HCT116 (cell line): ENCODE measurements around the gene ABCG1. TPM values are rescaled to one million over a fixed set of nuclear protein-coding genes. Genes with fewer than 3 reads are reported as not detected.

ENCODE experiments used
- ATAC-seq: fragments of 200-7000 bp; cut with Tn5 transposase; 2 replicates; pipeline ENCODE4 v1.9.1; 2020; ENCODE audit warnings: mild to moderate bottlenecking, moderate library complexity
- BruUV-seq: library from RNA; stranded (reverse); fragments of 400-500 nt; replicated peaks from 2 replicates; lab custom pipeline; 2021; lab: Mats Ljungman, UMichigan
- CTCF ChIA-PET: fragments of 300-600 bp; sonication (Branson Sonifier 250); formaldehyde crosslinking; loops from one replicate; lab custom pipeline; 2021; ENCODE audit warnings: antibody characterized with exemption; lab: Charles Lee
- POLR2A ChIA-PET: fragments of 300-600, 350-600 bp; sonication (Branson Sonifier 250); formaldehyde crosslinking; loops from one replicate; lab custom pipeline; 2021; ENCODE audit warnings: antibody characterized with exemption; lab: Charles Lee
- RAD21 ChIA-PET, 2 experiments: fragments of 300-600 bp; sonication (Branson Sonifier 250); formaldehyde crosslinking; loops; one replicate each; lab custom pipeline; 2023; ENCODE audit warnings: low total read pairs in 2 of 2; ENCODE audit not compliant: uncharacterized antibody in 2 of 2, unreplicated experiment in 2 of 2, low non-redundant PET in 1 of 2; lab: Charles Lee
- DNase-seq: peaks from one replicate; pipeline ENCODE4 v3.0.0-alpha.2; 2010; ENCODE audit warnings: low read depth, low spot score
- H2AFZ ChIP-seq: fragments of 200-600 bp; shearing (Covaris generic), sonication (generic); 2 replicates; pipeline ENCODE4 v1.6.1; 2017; ENCODE audit warnings: low read depth, mixed run types, mixed read lengths, antibody characterized with exemption, low read length; ENCODE audit not compliant: poor library complexity, severe bottlenecking
- H3K27ac ChIP-seq: 2 replicates; pipeline ENCODE4 v1.5.1; 2012; ENCODE audit warnings: low read depth, low read length
- H3K27me3 ChIP-seq: fragments of 200-600 bp; sonication (generic); 2 replicates; pipeline ENCODE4 v1.6.1; 2016; ENCODE audit warnings: mixed run types, low read length, mixed read lengths; ENCODE audit not compliant: insufficient read depth
- H3K36me3 ChIP-seq, 2 experiments: fragments of 200-500 bp in 1 of 2; fragments of 200-600 bp in 1 of 2; sonication (Bioruptor generic) in 1 of 2; sonication (generic) in 1 of 2; 2 replicates each; pipeline versions ENCODE4 v1.5.1 to v1.6.1; 2014 to 2016; ENCODE audit warnings: low read length in 2 of 2, inconsistent platforms in 1 of 2, mixed read lengths in 1 of 2, mixed run types in 1 of 2; ENCODE audit not compliant: insufficient read depth in 2 of 2, control insufficient read depth in 1 of 2
- H3K4me1 ChIP-seq, 2 experiments: fragments of 200-600 bp in 1 of 2; sonication (generic) in 1 of 2; 2 replicates each; pipeline versions ENCODE4 v1.5.1 to v1.6.1; 2012 to 2017; ENCODE audit warnings: low read length in 2 of 2, inconsistent platforms in 1 of 2, mild to moderate bottlenecking in 1 of 2, mixed read lengths in 1 of 2, mixed run types in 1 of 2, moderate library complexity in 1 of 2; ENCODE audit not compliant: insufficient read depth in 2 of 2, control insufficient read depth in 1 of 2
- H3K4me2 ChIP-seq: fragments of 200-600 bp; sonication (generic); 2 replicates; pipeline ENCODE4 v1.6.1; 2017; ENCODE audit warnings: mixed run types, low read length, mixed read lengths
- H3K4me3 ChIP-seq, 2 experiments: fragments of 200-600 bp in 1 of 2; sonication (generic) in 1 of 2; replicated peaks in 1 of 2; 2 replicates each; pipeline ENCODE4 v1.5.1; 2011 to 2016; ENCODE audit warnings: low read length in 2 of 2, control low read depth in 1 of 2, low read depth in 1 of 2, mild to moderate bottlenecking in 1 of 2, mixed read lengths in 1 of 2, mixed run types in 1 of 2
- H3K79me2 ChIP-seq: fragments of 200-600 bp; sonication (generic); 2 replicates; pipeline ENCODE4 v1.6.1; 2017; ENCODE audit warnings: mild to moderate bottlenecking, mixed run types, low read length, moderate library complexity, mixed read lengths; ENCODE audit not compliant: insufficient read depth
- H3K9ac ChIP-seq: fragments of 200-600 bp; sonication (generic); 2 replicates; pipeline ENCODE4 v1.6.1; 2016; ENCODE audit warnings: low read length, mixed read lengths
- H3K9me2 ChIP-seq: fragments of 200-600 bp; sonication (generic), shearing (Covaris generic); 2 replicates; pipeline ENCODE4 v1.6.1; 2017; ENCODE audit warnings: mixed run types, mild to moderate bottlenecking, moderate library complexity; ENCODE audit not compliant: insufficient read depth
- H3K9me3 ChIP-seq, 2 experiments: fragments of 200-500 bp in 1 of 2; fragments of 200-600 bp in 1 of 2; sonication (Bioruptor generic) in 1 of 2; sonication (generic) in 1 of 2; 2 replicates each; pipeline ENCODE4 v1.6.1; 2014 to 2017; ENCODE audit warnings: low read length in 2 of 2, mixed read lengths in 2 of 2, inconsistent platforms in 1 of 2, low read depth in 1 of 2, mild to moderate bottlenecking in 1 of 2, mixed run types in 1 of 2, moderate library complexity in 1 of 2; ENCODE audit not compliant: control insufficient read depth in 1 of 2, insufficient read depth in 1 of 2
- H4K20me1 ChIP-seq: fragments of 200-600 bp; sonication (generic), shearing (Covaris generic); 2 replicates; pipeline ENCODE4 v1.6.1; 2017; ENCODE audit warnings: mixed run types, mild to moderate bottlenecking, moderate library complexity; ENCODE audit not compliant: insufficient read depth
- CEBPB ChIP-seq: IDR thresholded peaks from 2 replicates; pipeline ENCODE4 v1.6.1; 2012; ENCODE audit warnings: low read depth
- EGR1 ChIP-seq: IDR thresholded peaks from 2 replicates; pipeline ENCODE4 v1.6.1; 2012; ENCODE audit warnings: low read depth
- EZH2 ChIP-seq: fragments of 200-600 bp; sonication (generic); IDR thresholded peaks from 2 replicates; pipeline ENCODE4 v1.6.1; 2017; ENCODE audit warnings: antibody characterized with exemption, mixed run types
- EZH2phosphoT487 ChIP-seq: fragments of 200-600 bp; IDR thresholded peaks from 2 replicates; pipeline ENCODE4 v1.6.1; 2018; ENCODE audit warnings: antibody characterized with exemption, borderline replicate concordance
- FOSL1 ChIP-seq: IDR thresholded peaks from 2 replicates; pipeline ENCODE4 v1.6.1; 2012; ENCODE audit warnings: low read depth
- POLR2A ChIP-seq: IDR thresholded peaks from 2 replicates; pipeline ENCODE4 v1.7.0; 2011; ENCODE audit warnings: borderline replicate concordance; ENCODE audit not compliant: insufficient read depth, insufficient read length; ENCODE audit errors: extremely low read depth
- POLR2AphosphoS5 ChIP-seq: IDR thresholded peaks from 2 replicates; pipeline ENCODE4 v1.6.1; 2011; ENCODE audit warnings: mild to moderate bottlenecking, low read depth, low read length, moderate library complexity
- RAD21 ChIP-seq: IDR thresholded peaks from 2 replicates; pipeline ENCODE4 v1.6.1; 2012; ENCODE audit warnings: low read depth, mild to moderate bottlenecking
- SIN3A ChIP-seq: IDR thresholded peaks from 2 replicates; pipeline ENCODE4 v1.6.1; 2012; ENCODE audit warnings: low read depth
- SRF ChIP-seq: IDR thresholded peaks from 2 replicates; pipeline ENCODE4 v1.6.1; 2012; ENCODE audit warnings: low read depth
- TCF7L2 ChIP-seq: IDR thresholded peaks from 2 replicates; pipeline ENCODE4 v1.7.0; 2011; ENCODE audit warnings: borderline replicate concordance, inconsistent platforms; ENCODE audit not compliant: insufficient read depth, insufficient read length; ENCODE audit errors: extremely low read depth
- YY1 ChIP-seq: IDR thresholded peaks from 2 replicates; pipeline ENCODE4 v1.6.1; 2011; ENCODE audit warnings: low read length, low read depth, moderate library complexity, mild to moderate bottlenecking; ENCODE audit not compliant: insufficient replicate concordance; ENCODE audit errors: extremely low read depth
- ZFX ChIP-seq: fragments of 450-650 bp; IDR thresholded peaks from 2 replicates; pipeline ENCODE4 v1.6.1; 2017
- ZNF274 ChIP-seq: fragments of 200-500 bp; sonication (Bioruptor generic); IDR thresholded peaks from 2 replicates; pipeline ENCODE4 v1.6.1; 2014; ENCODE audit warnings: mild to moderate bottlenecking, low read depth, low read length, inconsistent platforms
- intact Hi-C: fragments of 100-400 bp; cut with micrococcal nuclease; formaldehyde crosslinking; loops from 2 replicates; pipeline ENCODE4 v1.10.0; 2022
- total RNA-seq: library from RNA; stranded (reverse); gene quantifications from one replicate; pipeline ENCODE4 v1.2.1, GENCODE V29; 2021; ENCODE audit not compliant: unreplicated experiment
- TF ChIP-seq, protein P1 (sequence below): IDR thresholded peaks from 2 replicates; pipeline ENCODE4 v1.6.1; 2012
- TF ChIP-seq, protein P2 (sequence below): IDR thresholded peaks from 2 replicates; pipeline ENCODE4 v1.6.1; 2012; ENCODE audit warnings: low read depth
- TF ChIP-seq, protein P3 (sequence below), 3 experiments: fragments of 200-600 bp in 1 of 3; sonication (generic) in 1 of 3; IDR thresholded peaks in 2 of 3; conservative IDR thresholded peaks in 1 of 3; 2 replicates each; pipeline ENCODE4 v1.5.1; 2012 to 2017; ENCODE audit warnings: low read depth in 2 of 3, low read length in 2 of 3, antibody characterized with exemption in 1 of 3, borderline replicate concordance in 1 of 3, control low read depth in 1 of 3, mild to moderate bottlenecking in 1 of 3, mixed read lengths in 1 of 3, mixed run types in 1 of 3, moderate library complexity in 1 of 3; ENCODE audit not compliant: insufficient read depth in 1 of 3

Gene ABCG1
- total RNA-seq, 1 experiment from 2014 or later = 1.6 TPM

DNA sequence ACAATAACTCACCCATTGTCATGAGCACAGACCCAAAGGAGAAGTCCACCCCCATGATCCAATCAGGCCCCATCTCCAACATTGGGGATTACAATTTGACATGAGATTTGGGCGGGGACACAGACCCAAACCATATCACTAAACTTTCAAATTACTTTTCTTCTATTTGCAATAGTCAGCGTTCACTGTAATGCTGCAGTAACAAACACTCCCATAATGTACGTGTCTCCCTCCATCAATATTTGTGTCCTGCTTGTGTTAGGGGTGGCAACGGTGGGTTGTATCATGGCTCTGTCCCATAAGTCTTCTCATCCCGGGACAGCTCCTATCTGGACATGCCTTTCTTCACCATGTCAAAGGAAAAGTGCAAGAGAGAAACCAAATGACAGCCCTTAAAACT is 70.0 kb downstream of the ABCG1 start:
- no peak overlapping the region for H3K9ac ChIP-seq
- DNase-seq = no peak
- ChIA-PET CTCF (interaction anchor here (0.6 kb wide), 1 partner anchor 21 kb away, joined by 3 read pairs; no protein-coding TSS in a partner anchor), RAD21 (no interaction called here), POLR2A (no interaction called here)
- no peaks in the 10 kb centered on the region for H3K27me3 ChIP-seq
- no peaks in the 10 kb centered on the region for H3K9me2 ChIP-seq
- no peaks in the 10 kb centered on the region for H4K20me1 ChIP-seq
- H2AFZ ChIP-seq = no peak overlapping the region
- H3K4me1 ChIP-seq = no peaks in the 10 kb centered on the region
- no peak for ATAC-seq
- no peak overlapping the region for H3K27ac ChIP-seq
- no peaks in the 10 kb centered on the region for H3K79me2 ChIP-seq
- H3K4me3 ChIP-seq = no peak overlapping the region
- intact Hi-C loops = no loop called here
- no peak overlapping the region for H3K4me2 ChIP-seq
- no peak for TF ChIP-seq TCF7L2
- no peaks in the 10 kb centered on the region; a peak in 1 of 4 replicates for H3K9me3 ChIP-seq
- H3K36me3 ChIP-seq = no peaks in the 10 kb centered on the region
- BruUV-seq = no TSS peak

DNA sequence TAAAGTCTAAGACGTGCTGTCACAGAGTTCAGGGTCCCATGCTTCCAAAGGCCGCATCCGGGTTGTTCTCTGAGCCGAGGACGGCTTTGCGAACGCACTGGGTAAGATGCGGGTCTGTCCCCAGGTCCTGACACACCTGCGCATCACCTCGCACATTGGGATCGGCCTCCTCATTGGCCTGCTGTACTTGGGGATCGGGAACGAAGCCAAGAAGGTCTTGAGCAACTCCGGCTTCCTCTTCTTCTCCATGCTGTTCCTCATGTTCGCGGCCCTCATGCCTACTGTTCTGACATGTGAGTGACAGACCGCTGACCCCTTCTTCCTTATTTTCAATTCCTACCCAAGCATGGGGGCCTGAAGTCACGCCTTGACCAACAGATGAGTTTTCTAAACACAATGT is 71.0 kb downstream of the ABCG1 start:
- BruUV-seq = no TSS peak
- intact Hi-C loops = no loop called here
- Histone ChIP-seq H3K4me3 (no peak overlapping the region), H3K9me3 (no peaks in the 10 kb centered on the region; a peak in 1 of 4 replicates), H2AFZ (no peak overlapping the region), H3K9ac (no peak overlapping the region), H3K4me1 (no peaks in the 10 kb centered on the region), H3K36me3 (no peaks in the 10 kb centered on the region), H3K79me2 (no peaks in the 10 kb centered on the region), H3K27ac (no peak overlapping the region), H3K27me3 (no peaks in the 10 kb centered on the region), H3K9me2 (no peaks in the 10 kb centered on the region), H4K20me1 (no peaks in the 10 kb centered on the region), H3K4me2 (no peak overlapping the region)
- no peak for TF ChIP-seq RAD21
- no peak for TF ChIP-seq SIN3A
- TF ChIP-seq ZNF274 = no peak
- TF ChIP-seq, protein P1, sequence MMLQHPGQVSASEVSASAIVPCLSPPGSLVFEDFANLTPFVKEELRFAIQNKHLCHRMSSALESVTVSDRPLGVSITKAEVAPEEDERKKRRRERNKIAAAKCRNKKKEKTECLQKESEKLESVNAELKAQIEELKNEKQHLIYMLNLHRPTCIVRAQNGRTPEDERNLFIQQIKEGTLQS = no peak
- TF ChIP-seq ZFX = no peak
- no peak for TF ChIP-seq FOSL1
- TF ChIP-seq CEBPB = no peak
- TF ChIP-seq, protein P2, sequence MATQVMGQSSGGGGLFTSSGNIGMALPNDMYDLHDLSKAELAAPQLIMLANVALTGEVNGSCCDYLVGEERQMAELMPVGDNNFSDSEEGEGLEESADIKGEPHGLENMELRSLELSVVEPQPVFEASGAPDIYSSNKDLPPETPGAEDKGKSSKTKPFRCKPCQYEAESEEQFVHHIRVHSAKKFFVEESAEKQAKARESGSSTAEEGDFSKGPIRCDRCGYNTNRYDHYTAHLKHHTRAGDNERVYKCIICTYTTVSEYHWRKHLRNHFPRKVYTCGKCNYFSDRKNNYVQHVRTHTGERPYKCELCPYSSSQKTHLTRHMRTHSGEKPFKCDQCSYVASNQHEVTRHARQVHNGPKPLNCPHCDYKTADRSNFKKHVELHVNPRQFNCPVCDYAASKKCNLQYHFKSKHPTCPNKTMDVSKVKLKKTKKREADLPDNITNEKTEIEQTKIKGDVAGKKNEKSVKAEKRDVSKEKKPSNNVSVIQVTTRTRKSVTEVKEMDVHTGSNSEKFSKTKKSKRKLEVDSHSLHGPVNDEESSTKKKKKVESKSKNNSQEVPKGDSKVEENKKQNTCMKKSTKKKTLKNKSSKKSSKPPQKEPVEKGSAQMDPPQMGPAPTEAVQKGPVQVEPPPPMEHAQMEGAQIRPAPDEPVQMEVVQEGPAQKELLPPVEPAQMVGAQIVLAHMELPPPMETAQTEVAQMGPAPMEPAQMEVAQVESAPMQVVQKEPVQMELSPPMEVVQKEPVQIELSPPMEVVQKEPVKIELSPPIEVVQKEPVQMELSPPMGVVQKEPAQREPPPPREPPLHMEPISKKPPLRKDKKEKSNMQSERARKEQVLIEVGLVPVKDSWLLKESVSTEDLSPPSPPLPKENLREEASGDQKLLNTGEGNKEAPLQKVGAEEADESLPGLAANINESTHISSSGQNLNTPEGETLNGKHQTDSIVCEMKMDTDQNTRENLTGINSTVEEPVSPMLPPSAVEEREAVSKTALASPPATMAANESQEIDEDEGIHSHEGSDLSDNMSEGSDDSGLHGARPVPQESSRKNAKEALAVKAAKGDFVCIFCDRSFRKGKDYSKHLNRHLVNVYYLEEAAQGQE = no peak
- no peak for TF ChIP-seq POLR2A
- no peak for TF ChIP-seq EGR1
- TF ChIP-seq YY1 = no peak
- TF ChIP-seq SRF = no peak
- TF ChIP-seq EZH2 = no peak
- TF ChIP-seq POLR2AphosphoS5 = no peak
- no peak for TF ChIP-seq EZH2phosphoT487
- TF ChIP-seq, protein P3, sequence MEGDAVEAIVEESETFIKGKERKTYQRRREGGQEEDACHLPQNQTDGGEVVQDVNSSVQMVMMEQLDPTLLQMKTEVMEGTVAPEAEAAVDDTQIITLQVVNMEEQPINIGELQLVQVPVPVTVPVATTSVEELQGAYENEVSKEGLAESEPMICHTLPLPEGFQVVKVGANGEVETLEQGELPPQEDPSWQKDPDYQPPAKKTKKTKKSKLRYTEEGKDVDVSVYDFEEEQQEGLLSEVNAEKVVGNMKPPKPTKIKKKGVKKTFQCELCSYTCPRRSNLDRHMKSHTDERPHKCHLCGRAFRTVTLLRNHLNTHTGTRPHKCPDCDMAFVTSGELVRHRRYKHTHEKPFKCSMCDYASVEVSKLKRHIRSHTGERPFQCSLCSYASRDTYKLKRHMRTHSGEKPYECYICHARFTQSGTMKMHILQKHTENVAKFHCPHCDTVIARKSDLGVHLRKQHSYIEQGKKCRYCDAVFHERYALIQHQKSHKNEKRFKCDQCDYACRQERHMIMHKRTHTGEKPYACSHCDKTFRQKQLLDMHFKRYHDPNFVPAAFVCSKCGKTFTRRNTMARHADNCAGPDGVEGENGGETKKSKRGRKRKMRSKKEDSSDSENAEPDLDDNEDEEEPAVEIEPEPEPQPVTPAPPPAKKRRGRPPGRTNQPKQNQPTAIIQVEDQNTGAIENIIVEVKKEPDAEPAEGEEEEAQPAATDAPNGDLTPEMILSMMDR (IDR thresholded peaks at IDR 0.05 in 2 of 3, conservative IDR thresholded peaks at IDR 0.05 in 1 of 3; ENCODE audit: borderline replicate concordance in 1 of 3, insufficient read depth in 1 of 3, low read depth in 2 of 3, low read length in 2 of 3) = no peak
- no peak for DNase-seq
- ChIA-PET RAD21 (no interaction called here), POLR2A (no interaction called here), CTCF (no interaction called here)
- ATAC-seq = no peak
